ENCODE data around the gene MEPCE.
A peak's percentile ranks its signal among the peaks of the same experiment; 100 is the strongest.

The MEPCE gene

GRCh38 chr7:100457033-100457432 lies 27.4 kb downstream of the MEPCE start:
- TF ChIP-seq CTCF (IDR thresholded peaks at IDR 0.05; ENCODE audit: low read depth, low read length) = no peak
- Histone ChIP-seq H3K27me3 (ENCODE audit: insufficient read depth, low read depth, severe bottlenecking) (no peaks in the 10 kb centered on the region), H3K9me3 (ENCODE audit: severe bottlenecking) (no peaks in the 10 kb centered on the region), H3K4me3 (ENCODE audit: low read depth, low read length) (no peak overlapping the region), H3K27ac (no peak overlapping the region), H3K36me3 (no peaks in the 10 kb centered on the region; the same call in 1 of the 2 replicates)
- no peak for DNase-seq

- no peak within 1 kb of the TSS for H3K27ac ChIP-seq
- no peaks in the 10 kb centered on the region for H3K27me3 ChIP-seq (ENCODE audit: insufficient read depth, low read depth, severe bottlenecking)
- H3K4me3 ChIP-seq (ENCODE audit: low read depth, low read length) = no peak within 1 kb of the TSS
- TF ChIP-seq CTCF (IDR thresholded peaks at IDR 0.05; ENCODE audit: low read depth, low read length) = no peak
- no peaks in the 10 kb centered on the region; the same call in 1 of the 2 replicates for H3K36me3 ChIP-seq
- no peaks in the 10 kb centered on the region for H3K9me3 ChIP-seq (ENCODE audit: severe bottlenecking)
- no peak for DNase-seq
Measured at GRCh38 chr7:100464210-100464660, 34.6 kb downstream of the MEPCE start, which contains the start of gene SPACDR. TSS of gene SPACDR (minus strand) at chr7:100464260. CDS start at chr7:100464025, 235 bp downstream.

- TF ChIP-seq CTCF (IDR thresholded peaks at IDR 0.05; ENCODE audit: low read depth, low read length) = no peak
- H3K36me3 ChIP-seq = no peaks in the 10 kb centered on the region
- H3K4me3 ChIP-seq (ENCODE audit: low read depth, low read length) = no peak overlapping the region
- H3K9me3 ChIP-seq (ENCODE audit: severe bottlenecking) = no peaks in the 10 kb centered on the region
- H3K27ac ChIP-seq = no peak overlapping the region
- H3K27me3 ChIP-seq (ENCODE audit: insufficient read depth, low read depth, severe bottlenecking) = no peaks in the 10 kb centered on the region
- DNase-seq = no peak
Measured at GRCh38 chr7:100464791-100465190, 35.2 kb downstream of the MEPCE start.

- Histone ChIP-seq H3K27ac (no peak overlapping the region), H3K36me3 (no peaks in the 10 kb centered on the region), H3K4me3 (ENCODE audit: low read depth, low read length) (no peak overlapping the region), H3K9me3 (ENCODE audit: severe bottlenecking) (no peaks in the 10 kb centered on the region), H3K27me3 (ENCODE audit: insufficient read depth, low read depth, severe bottlenecking) (no peaks in the 10 kb centered on the region)
- DNase-seq = no peak
- TF ChIP-seq CTCF (IDR thresholded peaks at IDR 0.05; ENCODE audit: low read depth, low read length) = no peak
Measured at GRCh38 chr7:100465299-100465698, 35.7 kb downstream of the MEPCE start.

GRCh38 chr7:100465702-100466311 lies 36.2 kb downstream of the MEPCE start:
- Histone ChIP-seq H3K4me3 (ENCODE audit: low read depth, low read length) (no peak overlapping the region), H3K36me3 (no peaks in the 10 kb centered on the region), H3K27me3 (ENCODE audit: insufficient read depth, low read depth, severe bottlenecking) (no peaks in the 10 kb centered on the region), H3K27ac (no peak overlapping the region), H3K9me3 (ENCODE audit: severe bottlenecking) (no peaks in the 10 kb centered on the region)
- DNase-seq = peak; percentile 71
- peak; percentile 87 for TF ChIP-seq CTCF (IDR thresholded peaks at IDR 0.05; ENCODE audit: low read depth, low read length)

Measured in WERI-Rb-1 (cell line).